IMR-90 (cell line): ENCODE data around the gene OVOL3. TPM values are rescaled to one million over a fixed set of nuclear protein-coding genes. Genes with fewer than 3 reads are reported as not detected.

Source experiments
- ATAC-seq: fragments of 200-7000 bp; cut with Tn5 transposase; 2 replicates; pipeline ENCODE4 v1.9.1; 2020; ENCODE audit warnings: low read depth, mild to moderate bottlenecking, moderate library complexity
- BruUV-seq: library from RNA; stranded (reverse); fragments of 400-500 nt; replicated peaks from 2 replicates; lab custom pipeline; 2021; lab: Mats Ljungman, UMichigan
- CTCF ChIA-PET: fragments of 300-600 bp; formaldehyde crosslinking; extraction: SDS; loops from one replicate; lab custom pipeline; 2021; ENCODE audit warnings: antibody characterized with exemption; lab: Yijun Ruan, JAX
- POLR2A ChIA-PET: fragments of 300-600 bp; sonication (Branson Sonifier 250); formaldehyde crosslinking; loops from one replicate; lab custom pipeline; 2022; ENCODE audit warnings: antibody characterized with exemption; ENCODE audit not compliant: unreplicated experiment; lab: Charles Lee
- DNase-seq: peaks from one replicate; pipeline ENCODE4 v3.0.0; 2013
- H2AFZ ChIP-seq: replicated peaks from 2 replicates; pipeline ENCODE3; 2013; ENCODE audit warnings: low read length, mild to moderate bottlenecking; ENCODE audit not compliant: poor library complexity
- H2AK5ac ChIP-seq: 2 replicates; pipeline ENCODE4 v1.6.1; 2013; ENCODE audit warnings: low read depth, low read length, inconsistent platforms
- H2AK9ac ChIP-seq: replicated peaks from 2 replicates; pipeline ENCODE3; 2013; ENCODE audit warnings: mild to moderate bottlenecking, low read depth, low read length, moderate library complexity; ENCODE audit not compliant: poor library complexity
- H2BK120ac ChIP-seq: 2 replicates; pipeline ENCODE4 v1.6.1; 2013; ENCODE audit warnings: low read depth, low read length, inconsistent platforms
- H2BK15ac ChIP-seq: 3 replicates; pipeline ENCODE4 v1.6.1; 2013; ENCODE audit warnings: low read depth, low read length, inconsistent platforms
- H2BK20ac ChIP-seq: 2 replicates; pipeline ENCODE4 v1.6.1; 2013; ENCODE audit warnings: low read depth, mild to moderate bottlenecking, inconsistent platforms, low read length, moderate library complexity
- H2BK5ac ChIP-seq: 2 replicates; pipeline ENCODE4 v1.6.1; 2013; ENCODE audit warnings: mild to moderate bottlenecking, low read depth, low read length, inconsistent platforms; ENCODE audit not compliant: poor library complexity, severe bottlenecking
- H3K14ac ChIP-seq: replicated peaks from 2 replicates; pipeline ENCODE4 v1.6.1; 2013; ENCODE audit warnings: low read depth, low read length, inconsistent platforms
- H3K18ac ChIP-seq: 2 replicates; pipeline ENCODE4 v1.6.1; 2013; ENCODE audit warnings: low read depth, low read length, control low read depth
- H3K23ac ChIP-seq: 2 replicates; pipeline ENCODE4 v1.6.1; 2013; ENCODE audit warnings: low read depth, low read length, inconsistent platforms
- H3K27ac ChIP-seq: 2 replicates; pipeline ENCODE4 v1.5.1; 2013; ENCODE audit warnings: mild to moderate bottlenecking, control low read depth, low read length; ENCODE audit not compliant: insufficient read depth
- H3K27me3 ChIP-seq: 2 replicates; pipeline ENCODE4 v1.6.1; 2013; ENCODE audit warnings: low read length; ENCODE audit not compliant: control insufficient read depth, insufficient read depth
- H3K36me3 ChIP-seq: 2 replicates; pipeline ENCODE4 v1.6.1; 2013; ENCODE audit warnings: low read length, mixed read lengths; ENCODE audit not compliant: control insufficient read depth, insufficient read depth
- H3K4ac ChIP-seq: 2 replicates; pipeline ENCODE4 v1.6.1; 2013; ENCODE audit warnings: low read depth, low read length, inconsistent platforms
- H3K4me1 ChIP-seq: 2 replicates; pipeline ENCODE4 v1.6.1; 2013; ENCODE audit warnings: low read length, mixed read lengths; ENCODE audit not compliant: control insufficient read depth, insufficient read depth
- H3K4me2 ChIP-seq: 2 replicates; pipeline ENCODE4 v1.6.1; 2013; ENCODE audit warnings: low read depth, mild to moderate bottlenecking, control low read depth, low read length, moderate library complexity
- H3K4me3 ChIP-seq: 2 replicates; pipeline ENCODE4 v1.5.1; 2013; ENCODE audit warnings: low read depth, mild to moderate bottlenecking, control low read depth, low read length, moderate library complexity; ENCODE audit not compliant: insufficient read depth
- H3K56ac ChIP-seq: 2 replicates; pipeline ENCODE4 v1.6.1; 2013; ENCODE audit warnings: low read length, inconsistent platforms; ENCODE audit not compliant: insufficient read depth; ENCODE audit errors: extremely low read depth
- H3K79me1 ChIP-seq, 2 experiments: 2 replicates each; pipeline ENCODE4 v1.6.1; 2013; ENCODE audit warnings: low read length in 2 of 2, inconsistent platforms in 1 of 2, low read depth in 1 of 2
- H3K9ac ChIP-seq: 2 replicates; pipeline ENCODE4 v1.6.1; 2013; ENCODE audit warnings: low read depth, low read length, control low read depth
- H3K9me1 ChIP-seq: 2 replicates; pipeline ENCODE4 v1.6.1; 2013; ENCODE audit warnings: low read length, inconsistent platforms; ENCODE audit not compliant: insufficient read depth
- H3K9me3 ChIP-seq: 2 replicates; pipeline ENCODE4 v1.6.1; 2013; ENCODE audit warnings: low read length; ENCODE audit not compliant: control insufficient read depth, insufficient read depth
- H4K20me1 ChIP-seq: 2 replicates; pipeline ENCODE4 v1.6.1; 2013; ENCODE audit warnings: low read length, inconsistent platforms; ENCODE audit not compliant: insufficient read depth
- H4K5ac ChIP-seq: 2 replicates; pipeline ENCODE4 v1.6.1; 2013; ENCODE audit warnings: mild to moderate bottlenecking, low read depth, low read length, control low read depth
- H4K8ac ChIP-seq, 2 experiments: 2 replicates each; pipeline ENCODE4 v1.6.1; 2013; ENCODE audit warnings: low read depth in 2 of 2, low read length in 2 of 2, control low read depth in 1 of 2, inconsistent platforms in 1 of 2
- H4K91ac ChIP-seq: 2 replicates; pipeline ENCODE4 v1.6.1; 2013; ENCODE audit warnings: low read depth, low read length, inconsistent platforms; ENCODE audit not compliant: insufficient read depth
- BHLHE40 ChIP-seq: fragments of 150-350 bp; IDR thresholded peaks from 2 replicates; pipeline ENCODE4 v1.6.1; 2016; ENCODE audit warnings: mild to moderate bottlenecking, low read depth, low read length
- CEBPB ChIP-seq: IDR thresholded peaks from 2 replicates; pipeline ENCODE4 v1.6.1; 2012; ENCODE audit warnings: low read depth, low read length, improper control_type of control experiment
- CHD1 ChIP-seq: IDR thresholded peaks from 2 replicates; pipeline ENCODE4 v1.6.1; 2012; ENCODE audit warnings: low read depth, low read length, improper control_type of control experiment
- FOS ChIP-seq: fragments of 150-350 bp; IDR thresholded peaks from 2 replicates; pipeline ENCODE4 v1.6.1; 2016; ENCODE audit warnings: low read depth, low read length
- MAFK ChIP-seq: IDR thresholded peaks from 2 replicates; pipeline ENCODE4 v1.6.1; 2012; ENCODE audit warnings: low read depth, low read length, improper control_type of control experiment
- MAZ ChIP-seq: IDR thresholded peaks from 2 replicates; pipeline ENCODE4 v1.6.1; 2012; ENCODE audit warnings: low read depth, mild to moderate bottlenecking, low read length, improper control_type of control experiment, moderate library complexity, borderline replicate concordance
- MXI1 ChIP-seq: IDR thresholded peaks from 2 replicates; pipeline ENCODE4 v1.6.1; 2012; ENCODE audit warnings: low read depth, mild to moderate bottlenecking, low read length, moderate library complexity, borderline replicate concordance
- NFE2L2 ChIP-seq: fragments of 150-350 bp; IDR thresholded peaks from 2 replicates; pipeline ENCODE4 v1.6.1; 2016; ENCODE audit warnings: low read depth, mild to moderate bottlenecking, low read length
- POLR2A ChIP-seq: IDR thresholded peaks from 2 replicates; pipeline ENCODE4 v1.6.1; 2012; ENCODE audit warnings: mild to moderate bottlenecking, low read depth, low read length
- RAD21 ChIP-seq: IDR thresholded peaks from 2 replicates; pipeline ENCODE4 v1.6.1; 2012; ENCODE audit warnings: low read length, improper control_type of control experiment
- RCOR1 ChIP-seq: IDR thresholded peaks from 2 replicates; pipeline ENCODE4 v1.6.1; 2012; ENCODE audit warnings: mild to moderate bottlenecking, low read length, improper control_type of control experiment; ENCODE audit not compliant: insufficient replicate concordance
- RFX5 ChIP-seq: IDR thresholded peaks from 2 replicates; pipeline ENCODE4 v1.8.0; 2012; ENCODE audit warnings: low read depth, mild to moderate bottlenecking, low read length, moderate library complexity
- SMC3 ChIP-seq: fragments of 150-350 bp; IDR thresholded peaks from 2 replicates; pipeline ENCODE4 v1.6.1; 2016; ENCODE audit warnings: low read depth, mild to moderate bottlenecking, antibody characterized with exemption, low read length, moderate library complexity
- WGBS, 2 experiments: methylation state at CpG; one replicate each; pipeline versions ENCODE4 v1.1.5 to v1.1.7; 2013; ENCODE audit warnings: missing lambda C conversion rate in 2 of 2; ENCODE audit not compliant: insufficient read length in 1 of 2; ENCODE audit errors: extremely low coverage in 2 of 2; 5-methylcytosine and 5-hydroxymethylcytosine counted together
- dilution Hi-C: fragments of 300-500 bp; cut with HindIII; formaldehyde crosslinking; loops from one replicate; pipeline ENCODE4 v1.14.3; 2018; ENCODE audit warnings: low sequenced_read_pairs; ENCODE audit not compliant: unreplicated experiment
- in situ Hi-C: fragments of 300-500 bp; cut with MboI; formaldehyde crosslinking; loops from 3 replicates; pipeline ENCODE4 v1.14.3; 2019; ENCODE audit warnings: low sequenced_read_pairs, inconsistent platforms, mixed read lengths
- intact Hi-C: fragments of 100-400 bp; cut with micrococcal nuclease; formaldehyde crosslinking; loops from 2 replicates; pipeline ENCODE4 v1.10.0; 2022
- polyA plus RNA-seq, 3 experiments: library from polyadenylated mRNA; depleted of rRNA; stranded (reverse); fragments of >200 nt; gene quantifications; 2 replicates each; pipeline ENCODE4 v1.2.3, GENCODE V29; 2012; ENCODE audit warnings: low replicate concordance in 1 of 3
- total RNA-seq: library from RNA; depleted of rRNA; stranded (reverse); fragments of >200 nt; gene quantifications from 2 replicates; pipeline ENCODE4 v1.2.3, GENCODE V29; 2012
- TF ChIP-seq, protein P1 (sequence below): fragments of 150-350 bp; IDR thresholded peaks from 2 replicates; pipeline ENCODE4 v1.6.1; 2016; ENCODE audit warnings: low read depth, mild to moderate bottlenecking, low read length, moderate library complexity, borderline replicate concordance
- TF ChIP-seq, protein P2 (sequence below): conservative IDR thresholded peaks from 2 replicates; pipeline ENCODE4 v1.5.1; 2012; ENCODE audit warnings: mild to moderate bottlenecking, low read depth, low read length, improper control_type of control experiment
- TF ChIP-seq, protein P3 (sequence below): fragments of 150-350 bp; IDR thresholded peaks from 2 replicates; pipeline ENCODE4 v1.6.1; 2017; ENCODE audit warnings: mild to moderate bottlenecking, antibody characterized with exemption, low read length, low read depth

The OVOL3 gene
- total and polyA plus RNA-seq, 2 of the 4 experiments (the other 2 are of a cell fraction): not detected

DNA sequence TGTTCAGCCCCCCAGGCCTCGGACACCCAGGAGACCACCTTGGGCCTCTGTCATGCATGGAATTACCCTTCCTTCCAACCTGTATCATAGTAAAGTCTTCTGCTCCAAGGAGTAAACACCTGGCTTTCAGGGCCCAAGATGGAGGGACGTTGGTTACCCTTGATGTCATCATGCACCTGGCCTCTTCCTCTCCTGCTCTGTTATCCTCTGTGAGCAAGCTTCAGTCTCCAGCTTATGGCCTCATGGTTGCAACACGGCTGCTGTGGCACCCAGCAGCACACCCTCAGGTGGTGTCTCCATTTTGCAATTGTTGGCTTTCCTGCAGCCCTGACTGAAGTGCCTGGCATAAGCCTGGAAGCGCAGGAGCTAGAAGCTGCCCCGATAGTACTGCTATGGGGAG, 4.0 kb upstream of the OVOL3 start:
- Histone ChIP-seq H4K5ac (no peak overlapping the region), H2BK20ac (no peak overlapping the region), H4K8ac (no peak overlapping the region), H3K9ac (no peak overlapping the region), H4K91ac (no peak overlapping the region), H2AFZ (no peak overlapping the region), H3K56ac (no peak overlapping the region), H3K18ac (no peak overlapping the region), H3K27ac (no peak overlapping the region), H3K4me2 (no peak overlapping the region), H3K79me1 (peaks cover 0 to 3% of the 10 kb centered on the region in 2 experiments; a peak in 1 of 4 replicates), H2AK5ac (no peak overlapping the region), H4K20me1 (no peaks in the 10 kb centered on the region), H2BK15ac (no peak overlapping the region), H3K14ac (no peak overlapping the region), H3K23ac (no peak overlapping the region), H3K4me1 (no peaks in the 10 kb centered on the region), H2BK120ac (no peak overlapping the region), H2AK9ac (no peak overlapping the region), H3K4me3 (no peak overlapping the region), H3K27me3 (no peaks in the 10 kb centered on the region), H3K4ac (no peak overlapping the region), H3K9me1 (no peaks in the 10 kb centered on the region), H3K9me3 (no peaks in the 10 kb centered on the region), H3K36me3 (peaks cover 11% of the 10 kb centered on the region), H2BK5ac (no peak overlapping the region)
- dilution Hi-C loops: no loop called here
- no peak for TF ChIP-seq MAZ
- TF ChIP-seq MAFK: no peak
- no peak for TF ChIP-seq RFX5
- no peak for TF ChIP-seq CHD1
- no peak for TF ChIP-seq MXI1
- TF ChIP-seq RAD21: no peak
- TF ChIP-seq, protein P1, sequence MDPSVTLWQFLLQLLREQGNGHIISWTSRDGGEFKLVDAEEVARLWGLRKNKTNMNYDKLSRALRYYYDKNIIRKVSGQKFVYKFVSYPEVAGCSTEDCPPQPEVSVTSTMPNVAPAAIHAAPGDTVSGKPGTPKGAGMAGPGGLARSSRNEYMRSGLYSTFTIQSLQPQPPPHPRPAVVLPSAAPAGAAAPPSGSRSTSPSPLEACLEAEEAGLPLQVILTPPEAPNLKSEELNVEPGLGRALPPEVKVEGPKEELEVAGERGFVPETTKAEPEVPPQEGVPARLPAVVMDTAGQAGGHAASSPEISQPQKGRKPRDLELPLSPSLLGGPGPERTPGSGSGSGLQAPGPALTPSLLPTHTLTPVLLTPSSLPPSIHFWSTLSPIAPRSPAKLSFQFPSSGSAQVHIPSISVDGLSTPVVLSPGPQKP: no peak
- no peak for TF ChIP-seq SMC3
- TF ChIP-seq, protein P2, sequence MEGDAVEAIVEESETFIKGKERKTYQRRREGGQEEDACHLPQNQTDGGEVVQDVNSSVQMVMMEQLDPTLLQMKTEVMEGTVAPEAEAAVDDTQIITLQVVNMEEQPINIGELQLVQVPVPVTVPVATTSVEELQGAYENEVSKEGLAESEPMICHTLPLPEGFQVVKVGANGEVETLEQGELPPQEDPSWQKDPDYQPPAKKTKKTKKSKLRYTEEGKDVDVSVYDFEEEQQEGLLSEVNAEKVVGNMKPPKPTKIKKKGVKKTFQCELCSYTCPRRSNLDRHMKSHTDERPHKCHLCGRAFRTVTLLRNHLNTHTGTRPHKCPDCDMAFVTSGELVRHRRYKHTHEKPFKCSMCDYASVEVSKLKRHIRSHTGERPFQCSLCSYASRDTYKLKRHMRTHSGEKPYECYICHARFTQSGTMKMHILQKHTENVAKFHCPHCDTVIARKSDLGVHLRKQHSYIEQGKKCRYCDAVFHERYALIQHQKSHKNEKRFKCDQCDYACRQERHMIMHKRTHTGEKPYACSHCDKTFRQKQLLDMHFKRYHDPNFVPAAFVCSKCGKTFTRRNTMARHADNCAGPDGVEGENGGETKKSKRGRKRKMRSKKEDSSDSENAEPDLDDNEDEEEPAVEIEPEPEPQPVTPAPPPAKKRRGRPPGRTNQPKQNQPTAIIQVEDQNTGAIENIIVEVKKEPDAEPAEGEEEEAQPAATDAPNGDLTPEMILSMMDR: no peak
- TF ChIP-seq CEBPB: no peak
- TF ChIP-seq RCOR1: no peak
- no peak for TF ChIP-seq POLR2A
- TF ChIP-seq FOS: no peak
- TF ChIP-seq NFE2L2: no peak
- no peak for TF ChIP-seq BHLHE40
- TF ChIP-seq, protein P3, sequence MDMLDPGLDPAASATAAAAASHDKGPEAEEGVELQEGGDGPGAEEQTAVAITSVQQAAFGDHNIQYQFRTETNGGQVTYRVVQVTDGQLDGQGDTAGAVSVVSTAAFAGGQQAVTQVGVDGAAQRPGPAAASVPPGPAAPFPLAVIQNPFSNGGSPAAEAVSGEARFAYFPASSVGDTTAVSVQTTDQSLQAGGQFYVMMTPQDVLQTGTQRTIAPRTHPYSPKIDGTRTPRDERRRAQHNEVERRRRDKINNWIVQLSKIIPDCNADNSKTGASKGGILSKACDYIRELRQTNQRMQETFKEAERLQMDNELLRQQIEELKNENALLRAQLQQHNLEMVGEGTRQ: no peak
- ATAC-seq (no peak), DNase-seq (no peak)
- ChIA-PET POLR2A (no interaction called here), CTCF (interaction anchor here (1.5 kb wide), 1 partner anchor 21 kb away, joined by 4 read pairs; no protein-coding TSS in a partner anchor)
- no TSS peak for BruUV-seq
- WGBS, 2 experiments: 88% methylated on average over 5 of the region's 5 CpGs; no CpG with 5 or more reads in 1 of the 2 experiments
- intact Hi-C loops: no loop called here
- in situ Hi-C loops: no loop called here
